CD14-positive monocyte (primary cell): ENCODE measurements around the gene SLC7A4. TPM values are rescaled to one million over a fixed set of nuclear protein-coding genes. Genes with fewer than 3 reads are reported as not detected.
"Not testable (repeated sequence)": the region's sequence is repeated elsewhere in the genome, so short reads cannot be mapped to it uniquely, and the experiment has no call there.

Experiments
- DNase-seq, 3 donors: peaks; one replicate each; pipeline ENCODE4 v3.0.0-alpha.2; 2011 to 2022
- H2AFZ ChIP-seq: 2 replicates; pipeline ENCODE4 v1.6.0; 2012; ENCODE audit warnings: mild to moderate bottlenecking, low read depth, low read length, inconsistent platforms; ENCODE audit not compliant: insufficient read depth, poor library complexity, severe bottlenecking
- H3K27ac ChIP-seq, 2 donors: 1 replicate in 1 of 2; 2 replicates in 1 of 2; pipeline ENCODE4 v1.5.1; 2012 to 2013; ENCODE audit warnings: low read length in 2 of 2, control low read depth in 1 of 2, inconsistent platforms in 1 of 2, low read depth in 1 of 2, mild to moderate bottlenecking in 1 of 2
- H3K27me3 ChIP-seq, 2 donors: one replicate each; pipeline versions ENCODE4 v1.6.0 to v1.6.1; 2011 to 2013; ENCODE audit warnings: low read length in 2 of 2; ENCODE audit not compliant: control insufficient read depth in 2 of 2, insufficient read depth in 2 of 2
- H3K36me3 ChIP-seq, 2 donors: replicated peaks in 1 of 2; 1 replicate in 1 of 2; 2 replicates in 1 of 2; pipeline versions ENCODE4 v1.5.1 to v1.6.1; 2012 to 2013; ENCODE audit warnings: low read length in 2 of 2, control low read depth in 1 of 2, inconsistent platforms in 1 of 2, mild to moderate bottlenecking in 1 of 2; ENCODE audit not compliant: insufficient read depth in 2 of 2, control insufficient read depth in 1 of 2
- H3K4me1 ChIP-seq, 2 donors: 1 replicate in 1 of 2; 2 replicates in 1 of 2; pipeline versions ENCODE4 v1.5.1 to v1.6.1; 2012 to 2013; ENCODE audit warnings: low read length in 2 of 2, control low read depth in 1 of 2, inconsistent platforms in 1 of 2, mild to moderate bottlenecking in 1 of 2, moderate library complexity in 1 of 2; ENCODE audit not compliant: insufficient read depth in 2 of 2, control insufficient read depth in 1 of 2
- H3K4me2 ChIP-seq: replicated peaks from 2 replicates; pipeline ENCODE3; 2012; ENCODE audit warnings: low read length, moderate library complexity, mild to moderate bottlenecking; ENCODE audit not compliant: poor library complexity, severe bottlenecking; ENCODE audit errors: extremely low read depth
- H3K4me3 ChIP-seq, 3 experiments: fragments of 200-600 bp in 1 of 3; sonication (generic) in 1 of 3; replicated peaks in 1 of 3; 1 replicate in 2 of 3; 2 replicates in 1 of 3; pipeline ENCODE4 v1.5.1; 2011 to 2013; ENCODE audit warnings: low read length in 3 of 3, mild to moderate bottlenecking in 3 of 3, control low read depth in 2 of 3, low read depth in 2 of 3, inconsistent platforms in 1 of 3, moderate library complexity in 1 of 3
- H3K79me2 ChIP-seq: 2 replicates; pipeline ENCODE4 v1.6.0; 2012; ENCODE audit warnings: mild to moderate bottlenecking, control low read depth, inconsistent platforms, low read length, moderate library complexity; ENCODE audit not compliant: insufficient read depth
- H3K9ac ChIP-seq: 2 replicates; pipeline ENCODE4 v1.6.0; 2017; ENCODE audit warnings: low read length, mild to moderate bottlenecking; ENCODE audit not compliant: insufficient read depth, poor library complexity, severe bottlenecking
- H3K9me3 ChIP-seq, 2 donors: replicated peaks in 1 of 2; 1 replicate in 1 of 2; 2 replicates in 1 of 2; pipeline versions ENCODE4 v1.5.1 to v1.6.1; 2012 to 2013; ENCODE audit warnings: low read length in 2 of 2, control low read depth in 1 of 2; ENCODE audit not compliant: control insufficient read depth in 1 of 2, insufficient read depth in 1 of 2
- H4K20me1 ChIP-seq: 2 replicates; pipeline ENCODE4 v1.6.0; 2012; ENCODE audit warnings: mild to moderate bottlenecking, low read length, control low read depth, moderate library complexity; ENCODE audit not compliant: insufficient read depth
- H3K27ac Mint-ChIP-seq, 7 donors: one replicate each; pipeline ENCODE4 v1.8.0; 2020; ENCODE audit warnings: mild to moderate bottlenecking in 7 of 7, mixed read lengths in 7 of 7, moderate library complexity in 6 of 7, inconsistent platforms in 2 of 7
- H3K27me3 Mint-ChIP-seq, 3 donors: one replicate each; pipeline ENCODE4 v1.8.0; 2021 to 2022; ENCODE audit warnings: low read depth in 3 of 3, mild to moderate bottlenecking in 3 of 3, mixed read lengths in 3 of 3, moderate library complexity in 3 of 3, inconsistent platforms in 1 of 3
- H3K36me3 Mint-ChIP-seq, 2 donors: one replicate each; pipeline ENCODE4 v1.8.0; 2020; ENCODE audit warnings: mixed read lengths in 2 of 2, inconsistent platforms in 1 of 2, mild to moderate bottlenecking in 1 of 2
- H3K4me1 Mint-ChIP-seq: one replicate; pipeline ENCODE4 v1.8.0; 2020; ENCODE audit warnings: mild to moderate bottlenecking, mixed read lengths
- H3K4me3 Mint-ChIP-seq, 2 donors: one replicate each; pipeline ENCODE4 v1.8.0; 2020; ENCODE audit warnings: mild to moderate bottlenecking in 2 of 2, mixed read lengths in 2 of 2, moderate library complexity in 1 of 2
- H3K9me3 Mint-ChIP-seq, 7 donors: one replicate each; pipeline ENCODE4 v1.8.0; 2020 to 2022; ENCODE audit warnings: mixed read lengths in 7 of 7, mild to moderate bottlenecking in 6 of 7, moderate library complexity in 6 of 7, inconsistent platforms in 2 of 7
- CTCF ChIP-seq: fragments of 200-600 bp; IDR thresholded peaks from one replicate; pipeline ENCODE4 v1.8.0; 2022; ENCODE audit warnings: antibody characterized with exemption, mild to moderate bottlenecking
- WGBS: methylation state at CpG from one replicate; pipeline ENCODE4 v1.1.5; 2013; ENCODE audit warnings: missing lambda C conversion rate; ENCODE audit not compliant: insufficient coverage; 5-methylcytosine and 5-hydroxymethylcytosine counted together
- intact Hi-C, 2 donors: fragments of 100-400 bp; cut with micrococcal nuclease; formaldehyde crosslinking; loops; one replicate each; pipeline versions ENCODE4 v1.15.0 to v1.15.1; 2023
- polyA plus RNA-seq, 3 donors: library from polyadenylated mRNA; depleted of rRNA in 1 of 3; unstranded in 2 of 3; stranded (reverse) in 1 of 3; fragments of 300-500 nt in 2 of 3; fragments of >200 nt in 1 of 3; fragmentation: Illumina TruSeq in 2 of 3; gene quantifications; 1 replicate in 2 of 3; 2 replicates in 1 of 3; pipeline ENCODE4 v1.2.3, GENCODE V29; 2012 to 2021

Gene SLC7A4
- polyA plus RNA-seq, 3 donors = not detected

GRCh38 chr22:21009638-21010425, 22.5 kb downstream of the SLC7A4 start:
- no peaks in the 10 kb centered on the region for H4K20me1 ChIP-seq
- no peak overlapping the region for H3K4me2 ChIP-seq
- peaks cover 0 to 8% of the 10 kb centered on the region in 2 donors for H3K27me3 ChIP-seq
- H3K27ac ChIP-seq = no peak overlapping the region
- no peak overlapping the region for H3K4me3 ChIP-seq
- peaks cover 13 to 15% of the 10 kb centered on the region in 2 donors for H3K4me1 ChIP-seq
- Mint-ChIP-seq H3K9me3 (no peaks in the 10 kb centered on the region), H3K36me3 (no peaks in the 10 kb centered on the region), H3K4me3 (no peak overlapping the region), H3K27me3 (peaks cover 11 to 19% (median 12%) of the 10 kb centered on the region in 3 donors), H3K4me1 (peaks cover 10% of the 10 kb centered on the region), H3K27ac (peak overlapping the region in 1 of 7 donors; percentile 26)
- no peaks in the 10 kb centered on the region for H3K9me3 ChIP-seq
- no peaks in the 10 kb centered on the region for H3K36me3 ChIP-seq
- WGBS = 88% methylated on average over 8 of the region's 10 CpGs
- no peak for DNase-seq
- H3K79me2 ChIP-seq = no peaks in the 10 kb centered on the region
- no peak overlapping the region for H3K9ac ChIP-seq
- intact Hi-C loops = loop anchor here in 1 of 2 donors (5.0 to 10.0 kb wide), 2 partner anchors 48 to 125 kb away; no protein-coding TSS in a partner anchor
- no peak overlapping the region for H2AFZ ChIP-seq
- no peak for TF ChIP-seq CTCF

- H4K20me1 ChIP-seq, H3K4me1 Mint-ChIP-seq, H3K4me3 Mint-ChIP-seq, H3K27me3 ChIP-seq, H3K36me3 ChIP-seq, H3K4me3 ChIP-seq, H3K9me3 ChIP-seq, H3K79me2 ChIP-seq, intact Hi-C loops, H3K27ac ChIP-seq, H3K4me2 ChIP-seq, DNase-seq, H3K4me1 ChIP-seq, H3K9me3 Mint-ChIP-seq, H2AFZ ChIP-seq, H3K9ac ChIP-seq, H3K36me3 Mint-ChIP-seq: not testable (repeated sequence)
- Mint-ChIP-seq H3K27me3 (peaks cover 7 to 13% (median 9%) of the 10 kb centered on the region in 3 donors), H3K27ac (peak overlapping the region in 1 of 7 donors; percentile 17)
- 94% methylated on average over 8 of the region's 13 CpGs for WGBS
Measured at GRCh38 chr22:21009208-21009607, 23.2 kb downstream of the SLC7A4 start.
